ENCODE measurements around the gene FOXP1. TPM values are rescaled to one million over a fixed set of nuclear protein-coding genes. Genes with fewer than 3 reads are reported as not detected.

FOXP1 gene
- total and polyA plus RNA-seq, 2 experiments from 2014 or later: 76.8 to 99.8 TPM

- Histone ChIP-seq H3K27me3 (no peaks in the 10 kb centered on the region), H3K36me3 (replicated peaks; ENCODE audit: insufficient read depth, low read depth) (no peaks in the 10 kb centered on the region), H3K9me2 (replicated peaks; ENCODE audit: insufficient read depth) (no peaks in the 10 kb centered on the region), H3K4me1 (ENCODE audit: insufficient read depth) (peaks cover 11% of the 10 kb centered on the region), H3K9me3 (ENCODE audit: low read depth) (no peaks in the 10 kb centered on the region), H2AFZ (no peak overlapping the region), H3K27ac (no peak overlapping the region), H3K79me2 (peaks cover 13% of the 10 kb centered on the region), H4K20me1 (ENCODE audit: insufficient read depth, poor library complexity, severe bottlenecking) (no peaks in the 10 kb centered on the region), H3K4me2 (no peak overlapping the region), H3K4me3 (no peak overlapping the region)
- TF ChIP-seq CTCF (IDR thresholded peaks at IDR 0.05; ENCODE audit: poor library complexity) (no peak), EZH2phosphoT487 (IDR thresholded peaks at IDR 0.05; ENCODE audit: low read depth, severe bottlenecking, unreplicated experiment) (no peak), EZH2 (IDR thresholded peaks at IDR 0.05; ENCODE audit: borderline replicate concordance) (no peak)
- WGBS (ENCODE audit: low lambda C conversion rate, missing lambda C conversion rate): 83% methylated on average over 3 of the region's 3 CpGs
- no peak for DNase-seq (ENCODE audit: low spot score)
Measured at GRCh38 chr3:71551311-71551919, 32.1 kb downstream of the FOXP1 start.

GRCh38 chr3:71549951-71550350 is 33.6 kb downstream of the FOXP1 start:
- no peaks in the 10 kb centered on the region for H3K9me2 ChIP-seq (replicated peaks; ENCODE audit: insufficient read depth)
- TF ChIP-seq EZH2 (IDR thresholded peaks at IDR 0.05; ENCODE audit: borderline replicate concordance) (no peak), CTCF (IDR thresholded peaks at IDR 0.05; ENCODE audit: poor library complexity) (no peak), EZH2phosphoT487 (IDR thresholded peaks at IDR 0.05; ENCODE audit: low read depth, severe bottlenecking, unreplicated experiment) (no peak)
- peaks cover 6% of the 10 kb centered on the region for H3K79me2 ChIP-seq

GRCh38 chr3:71548705-71549384 is 34.7 kb downstream of the FOXP1 start:
- Histone ChIP-seq H3K4me1 (ENCODE audit: insufficient read depth) (peaks cover 11% of the 10 kb centered on the region), H2AFZ (no peak overlapping the region), H3K27ac (peak overlapping the region; percentile 75), H4K20me1 (ENCODE audit: insufficient read depth, poor library complexity, severe bottlenecking) (no peaks in the 10 kb centered on the region), H3K9me2 (replicated peaks; ENCODE audit: insufficient read depth) (no peaks in the 10 kb centered on the region), H3K79me2 (peaks cover 15% of the 10 kb centered on the region), H3K27me3 (no peaks in the 10 kb centered on the region), H3K9me3 (ENCODE audit: low read depth) (no peaks in the 10 kb centered on the region), H3K4me3 (no peak overlapping the region), H3K36me3 (replicated peaks; ENCODE audit: insufficient read depth, low read depth) (no peaks in the 10 kb centered on the region), H3K4me2 (no peak overlapping the region)
- no peak for DNase-seq (ENCODE audit: low spot score)
- TF ChIP-seq EZH2phosphoT487 (IDR thresholded peaks at IDR 0.05; ENCODE audit: low read depth, severe bottlenecking, unreplicated experiment): no peak
- no peak for TF ChIP-seq EZH2 (IDR thresholded peaks at IDR 0.05; ENCODE audit: borderline replicate concordance)
- no peak for TF ChIP-seq CTCF (IDR thresholded peaks at IDR 0.05; ENCODE audit: poor library complexity)
- WGBS (ENCODE audit: low lambda C conversion rate, missing lambda C conversion rate): 81% methylated on average over 4 of the region's 4 CpGs

More at GRCh38 chr3:71549951-71550350, 33.6 kb downstream of the FOXP1 start:
- 90% methylated on average over 7 of the region's 7 CpGs for WGBS (ENCODE audit: low lambda C conversion rate, missing lambda C conversion rate)
- no peak for DNase-seq (ENCODE audit: low spot score)
- Histone ChIP-seq H3K36me3 (replicated peaks; ENCODE audit: insufficient read depth, low read depth) (no peaks in the 10 kb centered on the region), H4K20me1 (ENCODE audit: insufficient read depth, poor library complexity, severe bottlenecking) (no peaks in the 10 kb centered on the region), H3K27ac (no peak overlapping the region), H3K9me3 (ENCODE audit: low read depth) (no peaks in the 10 kb centered on the region), H3K27me3 (no peaks in the 10 kb centered on the region), H2AFZ (no peak overlapping the region), H3K4me1 (ENCODE audit: insufficient read depth) (peaks cover 11% of the 10 kb centered on the region), H3K4me2 (no peak overlapping the region), H3K4me3 (no peak overlapping the region)
